LHCN-M2 (cell line): ENCODE data around the gene NAA35. TPM values are rescaled to one million over a fixed set of nuclear protein-coding genes. Genes with fewer than 3 reads are reported as not detected.
"Not testable (repeated sequence)": the region's sequence is repeated elsewhere in the genome, so short reads cannot be mapped to it uniquely, and the experiment has no call there.

ENCODE experiments used
- DNase-seq: peaks from one replicate; pipeline ENCODE4 v3.0.0-alpha.2; 2012; ENCODE audit warnings: low read depth
- polyA plus RNA-seq: library from polyadenylated mRNA; unstranded; fragments of >200 nt; gene quantifications from one replicate; pipeline ENCODE4 v1.2.1, GENCODE V29; 2012; ENCODE audit warnings: missing spikeins
- total RNA-seq: library from RNA; depleted of rRNA; stranded (reverse); fragments of >200 nt; gene quantifications from 2 replicates; pipeline ENCODE4 v1.2.3, GENCODE V29; 2014; rRNA removed

Gene NAA35
- total RNA-seq = 18.4 and 19.1 TPM in 2 replicates
- polyA plus RNA-seq = 10.7 TPM

DNA sequence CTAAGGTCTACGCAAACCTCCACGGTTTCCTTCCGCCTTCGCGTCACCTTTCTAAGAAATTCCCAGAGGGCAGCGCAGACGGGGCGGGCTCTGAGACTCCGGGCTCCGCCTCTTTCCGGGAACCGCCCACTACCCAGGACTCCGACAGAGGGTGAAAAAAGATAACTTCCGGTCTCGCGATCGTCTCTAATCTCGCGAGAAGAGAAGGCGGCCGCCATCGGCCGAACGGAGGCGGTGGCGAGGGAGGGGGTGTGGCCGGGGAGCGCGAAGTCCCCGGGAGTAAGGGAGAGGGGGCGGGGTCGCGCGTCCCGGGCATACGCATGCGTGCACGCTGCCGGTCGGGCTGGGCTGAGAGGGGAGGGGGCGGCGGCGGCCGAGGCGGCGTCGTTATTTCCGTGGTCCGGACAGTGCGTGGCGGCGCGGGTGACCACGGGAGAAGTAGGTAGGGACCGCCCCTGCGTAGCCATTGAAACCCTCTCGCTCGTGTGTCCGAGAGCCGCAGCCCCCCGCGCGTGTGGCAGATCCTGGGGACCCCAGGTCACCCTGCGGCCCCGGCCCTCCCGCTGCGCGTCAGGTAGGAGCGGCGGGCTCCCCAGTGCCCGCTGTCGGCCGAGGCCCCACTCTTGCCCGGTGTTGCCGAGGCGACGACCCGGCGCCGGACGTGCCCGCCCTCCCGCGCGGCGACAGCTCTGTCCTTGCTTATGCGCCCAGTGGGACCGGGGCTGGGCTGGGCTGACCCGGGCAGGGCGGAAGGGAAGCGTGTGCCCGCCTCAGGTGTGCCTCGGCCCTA lies at the start of gene NAA35:
TSS of gene NAA35 (plus strand) at position 315 of the 790 bp plus-strand sequence. CDS start 1,014 bp downstream, outside the sequence.
- DNase-seq = peak; percentile 97

DNA sequence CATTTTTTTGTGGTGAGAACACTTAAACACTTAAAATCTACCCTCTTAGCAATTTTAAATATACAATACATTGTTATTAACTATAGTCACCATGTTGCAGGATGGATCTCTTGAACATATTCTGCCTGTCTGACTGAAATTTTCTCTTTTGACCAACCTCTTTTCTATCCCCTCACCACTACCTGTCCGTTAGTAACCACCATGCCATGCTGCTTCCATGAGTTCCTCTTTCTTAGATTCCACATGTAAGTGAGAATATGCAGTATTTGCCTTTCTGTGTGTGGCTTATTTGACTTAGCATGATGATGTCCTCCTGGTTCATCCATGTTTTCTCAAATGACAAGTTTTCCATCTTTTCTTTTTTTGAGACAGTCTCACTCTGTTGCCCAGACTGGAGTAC lies 48.5 kb upstream of the NAA35 start:
- DNase-seq = no peak

DNA sequence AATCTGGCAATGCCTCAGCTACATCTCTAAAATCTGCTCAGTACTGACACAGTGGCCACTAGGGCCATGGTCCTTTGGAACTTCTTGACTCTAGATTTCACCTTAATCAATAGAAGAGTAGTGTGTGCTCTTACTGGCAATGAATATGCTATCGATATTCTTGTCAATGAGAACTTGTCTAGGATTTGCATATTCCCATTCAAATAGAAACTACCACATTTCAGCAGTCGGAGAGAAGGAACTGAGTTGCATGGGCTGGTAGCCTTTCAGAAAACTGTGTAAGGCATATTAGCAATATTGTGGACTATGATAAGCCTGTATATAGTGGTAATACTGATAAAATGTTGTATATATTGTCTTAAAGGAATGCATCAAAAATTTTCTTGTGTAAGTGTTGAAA lies 45.3 kb upstream of the NAA35 start:
- no peak for DNase-seq

DNA sequence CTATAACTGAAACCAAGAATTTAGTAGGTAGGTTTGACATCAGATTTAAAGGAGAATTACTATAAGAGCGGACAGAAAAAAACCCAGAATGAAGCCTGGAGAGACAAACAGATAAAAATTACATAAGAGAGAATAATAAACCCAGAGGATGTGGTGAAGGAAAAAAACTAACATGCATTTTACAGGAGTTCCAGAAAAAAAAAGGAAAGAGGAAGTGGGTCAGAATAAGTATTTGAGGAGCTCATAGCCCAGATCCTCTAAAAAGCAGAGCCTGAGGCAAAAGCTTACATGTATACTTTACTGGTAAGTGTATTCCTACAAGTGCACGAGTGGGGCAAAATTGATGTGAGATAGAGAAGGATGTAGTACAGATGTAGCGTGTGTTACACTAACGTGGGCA lies 43.1 kb upstream of the NAA35 start:
- no peak for DNase-seq

DNA sequence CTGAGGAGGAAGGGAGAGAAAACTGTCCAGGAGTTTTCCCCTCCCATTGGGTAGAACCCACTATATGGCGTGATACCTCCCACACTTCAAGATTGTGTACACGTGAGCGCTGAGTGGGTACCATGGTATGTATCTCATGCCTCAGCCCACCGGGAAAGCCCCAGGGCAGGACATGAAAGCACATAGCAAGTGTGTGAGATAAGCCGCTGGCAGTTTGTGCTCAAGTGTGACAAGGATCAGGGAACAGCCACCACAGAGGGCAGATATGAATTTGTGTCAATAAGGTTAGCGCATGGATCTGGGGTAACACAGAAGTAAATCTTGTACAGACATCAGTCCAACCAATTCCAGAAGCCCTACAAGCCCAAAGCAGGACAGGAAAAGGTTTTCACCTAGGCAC lies 42.6 kb upstream of the NAA35 start:
- DNase-seq = no peak

DNA sequence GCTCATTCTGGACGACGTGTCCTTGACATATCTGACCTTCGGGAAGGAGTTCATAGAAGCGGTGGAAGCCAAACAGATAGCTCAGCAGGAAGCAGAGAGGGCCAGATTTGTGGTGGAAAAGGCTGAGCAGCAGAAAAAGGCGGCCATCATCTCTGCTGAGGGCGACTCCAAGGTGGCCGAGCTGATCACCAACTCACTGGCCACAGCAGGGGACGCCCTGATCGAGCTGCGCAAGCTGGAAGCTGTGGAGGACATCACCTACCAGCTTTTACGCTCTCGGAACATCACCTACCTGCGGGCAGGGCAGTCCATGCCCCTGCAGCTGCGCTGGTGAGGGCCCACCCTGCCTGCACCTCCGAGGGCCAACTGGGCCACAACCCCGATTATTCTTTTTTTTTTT lies 41.6 kb upstream of the NAA35 start:
- DNase-seq = no peak

DNA sequence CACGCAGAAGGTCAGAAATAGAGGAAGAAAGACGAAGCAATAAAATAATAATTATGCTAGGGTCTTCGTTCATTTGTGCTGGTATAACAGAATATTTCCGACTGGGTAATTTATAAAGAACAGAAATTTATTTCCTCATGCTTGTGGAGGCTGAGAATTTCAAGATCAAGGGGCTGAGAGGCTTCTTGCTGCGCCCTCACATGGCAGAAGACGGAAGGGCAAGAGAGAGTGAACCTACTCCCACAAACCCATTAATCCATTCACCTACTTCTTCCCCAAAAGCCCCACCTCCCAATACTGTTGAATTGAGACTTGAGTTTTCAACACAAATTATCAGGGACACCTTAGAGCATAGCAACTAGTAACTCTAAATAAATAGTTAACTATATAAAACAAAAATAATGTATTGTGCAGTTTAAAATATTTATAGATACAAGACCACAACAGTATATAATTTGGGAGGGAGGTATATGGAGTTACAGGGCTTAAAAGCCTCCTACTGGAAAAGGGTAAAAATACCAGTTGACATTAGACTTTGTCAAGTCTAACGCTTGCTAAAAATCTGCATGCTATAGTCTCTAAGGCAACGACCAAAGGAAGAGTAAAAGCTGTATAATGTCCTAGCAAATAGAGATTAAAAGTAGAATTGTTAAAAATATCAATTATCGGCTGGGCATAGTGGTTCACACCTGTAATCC lies 40.3 kb upstream of the NAA35 start:
- DNase-seq = peak; percentile 7

DNA sequence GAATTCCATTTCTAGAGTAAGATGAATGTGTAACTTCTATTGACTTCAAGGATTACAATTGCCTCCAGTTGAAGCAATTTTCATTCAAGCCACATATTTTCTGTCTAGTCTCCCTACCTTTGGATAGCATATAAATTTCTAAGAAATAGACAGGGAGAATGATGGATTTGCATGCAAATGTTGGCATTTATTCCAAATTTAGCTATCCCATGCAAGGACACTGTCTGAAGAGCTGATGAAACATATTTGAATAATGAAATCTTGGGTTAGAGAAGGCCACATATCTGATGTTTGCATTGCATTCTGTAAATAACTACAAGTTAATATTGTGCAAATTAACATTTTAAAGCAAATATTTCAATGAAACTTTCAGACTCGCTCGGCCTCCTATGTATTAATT lies 36.0 kb upstream of the NAA35 start:
- no peak for DNase-seq

DNA sequence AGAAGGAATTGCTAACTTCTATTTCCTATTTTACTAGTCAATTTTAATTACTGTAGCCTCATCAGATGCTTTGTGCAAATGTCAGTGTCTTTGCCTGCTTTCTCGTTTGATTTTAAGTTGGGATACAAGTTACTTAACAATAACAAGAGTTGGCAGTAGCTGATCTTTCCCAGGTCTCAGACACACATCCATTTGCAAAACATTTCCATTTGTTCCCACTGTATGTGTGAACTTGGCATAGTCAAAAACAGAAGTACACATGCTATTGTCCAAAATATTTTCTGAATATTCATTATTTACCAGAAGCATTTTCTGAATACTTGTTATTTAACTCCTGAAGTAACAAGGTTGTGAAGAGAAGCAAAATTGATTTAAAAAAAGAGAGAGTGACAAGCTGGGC lies 35.0 kb upstream of the NAA35 start:
- DNase-seq = no peak

DNA sequence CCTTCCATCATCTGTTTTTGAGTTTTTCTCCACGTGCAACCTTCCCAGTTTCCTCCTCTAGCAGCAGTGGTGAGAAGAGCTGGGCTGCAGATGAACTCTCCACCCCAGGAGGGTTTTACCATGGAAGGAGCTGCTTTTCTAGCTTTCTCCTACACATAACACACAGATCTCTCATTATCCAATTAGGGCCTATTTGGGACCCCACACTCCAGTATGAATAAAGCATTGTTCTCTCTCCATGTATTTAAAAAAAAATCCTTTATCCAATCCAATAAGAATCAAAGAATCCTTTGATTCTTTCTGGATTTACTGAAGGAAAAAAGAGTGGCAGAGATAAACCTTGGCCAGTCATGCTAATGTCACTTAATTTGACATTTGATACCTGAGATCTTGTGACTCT lies 31.6 kb upstream of the NAA35 start:
- DNase-seq = no peak

DNA sequence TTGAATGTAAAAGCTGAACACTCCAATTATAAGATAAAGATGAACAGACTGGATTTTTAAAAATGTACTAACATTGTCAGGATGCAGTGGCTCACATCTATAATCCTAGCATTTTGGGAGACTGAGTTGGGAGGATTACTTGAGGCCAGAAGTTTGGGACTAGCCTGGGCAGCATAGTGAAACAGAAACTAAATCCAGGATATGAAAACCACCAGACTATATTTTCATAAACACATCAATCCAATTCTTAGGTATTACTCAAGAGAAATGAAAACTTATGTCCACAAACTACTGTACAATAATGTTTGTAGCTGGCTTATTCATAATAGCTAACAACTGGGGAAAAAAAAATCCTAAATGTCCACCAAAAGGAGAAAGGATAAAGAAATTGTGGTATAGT lies 26.8 kb upstream of the NAA35 start:
- no peak for DNase-seq

DNA sequence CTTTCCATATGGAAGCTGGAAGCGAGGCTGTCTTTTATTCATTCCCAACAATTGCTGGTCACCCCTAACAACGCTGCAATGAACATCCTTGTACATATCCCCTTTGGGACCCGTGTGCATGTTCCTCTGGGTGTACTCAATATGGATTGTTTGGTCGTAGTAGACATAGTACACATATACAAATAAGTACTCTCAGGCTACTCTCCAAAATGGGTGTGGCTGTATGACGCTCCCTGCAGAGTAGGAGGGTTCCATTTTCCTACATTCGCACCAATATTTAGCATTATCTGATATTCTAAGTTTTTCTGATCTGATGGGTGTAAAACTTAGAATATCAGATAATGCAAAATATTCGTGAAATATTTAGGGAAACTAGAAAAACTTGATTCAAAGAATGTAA lies 23.2 kb upstream of the NAA35 start:
- no peak for DNase-seq

DNA sequence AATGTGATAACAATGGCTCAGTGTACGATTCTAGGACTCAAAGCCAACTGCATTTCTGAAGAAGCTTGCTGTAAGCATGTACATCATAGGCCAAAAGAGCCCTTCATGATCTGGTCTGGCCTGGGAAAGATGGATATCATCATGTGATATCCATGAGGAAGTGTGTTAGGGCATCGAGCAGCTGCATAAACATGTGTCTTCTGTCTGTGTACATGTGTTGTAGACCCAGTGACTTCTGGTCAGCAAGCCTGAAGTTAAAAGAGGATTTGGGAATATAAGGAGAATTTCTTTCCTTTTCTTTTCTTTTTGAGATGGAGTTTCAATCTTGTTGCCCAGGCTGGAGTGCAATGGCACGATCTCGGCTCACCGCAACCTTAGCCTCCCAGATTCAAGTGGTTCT lies 15.5 kb upstream of the NAA35 start:
- no peak for DNase-seq

DNA sequence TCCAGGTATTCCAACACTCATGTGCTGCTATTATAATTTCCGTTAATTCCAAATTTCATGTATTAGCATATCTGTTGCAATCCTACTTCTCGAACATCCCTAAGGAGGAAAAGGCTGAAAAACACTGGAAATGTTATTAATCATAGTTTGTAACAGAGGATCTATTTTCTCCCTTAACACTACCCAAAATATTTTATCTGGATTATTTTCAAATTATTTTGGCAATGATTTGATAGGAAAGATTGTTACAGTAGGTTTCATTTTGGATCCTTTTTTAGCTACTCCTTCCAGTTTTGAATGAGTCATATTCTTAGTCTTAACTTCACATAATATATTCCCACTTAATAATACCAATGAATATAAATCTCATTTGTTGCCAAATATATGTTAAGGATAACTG lies 13.9 kb upstream of the NAA35 start:
- DNase-seq = no peak

DNA sequence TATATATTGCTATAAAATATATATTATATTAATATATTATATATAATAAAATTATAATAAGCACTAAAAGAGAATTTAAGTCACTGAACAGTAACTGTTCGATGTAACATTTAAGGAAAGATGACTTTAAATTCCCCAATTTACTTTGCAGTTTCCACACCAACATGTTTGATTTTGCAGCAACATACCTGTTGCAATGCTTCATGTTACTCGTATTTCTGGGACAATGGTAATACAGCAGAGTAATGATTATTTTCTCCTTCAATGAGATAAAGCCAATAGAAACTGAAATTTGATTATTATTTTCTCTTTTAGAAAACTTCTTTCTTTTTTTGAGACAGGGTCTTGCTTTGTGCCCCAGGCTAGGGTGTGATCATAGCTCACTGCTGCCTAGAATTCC lies 9.5 kb upstream of the NAA35 start:
- no peak for DNase-seq

DNA sequence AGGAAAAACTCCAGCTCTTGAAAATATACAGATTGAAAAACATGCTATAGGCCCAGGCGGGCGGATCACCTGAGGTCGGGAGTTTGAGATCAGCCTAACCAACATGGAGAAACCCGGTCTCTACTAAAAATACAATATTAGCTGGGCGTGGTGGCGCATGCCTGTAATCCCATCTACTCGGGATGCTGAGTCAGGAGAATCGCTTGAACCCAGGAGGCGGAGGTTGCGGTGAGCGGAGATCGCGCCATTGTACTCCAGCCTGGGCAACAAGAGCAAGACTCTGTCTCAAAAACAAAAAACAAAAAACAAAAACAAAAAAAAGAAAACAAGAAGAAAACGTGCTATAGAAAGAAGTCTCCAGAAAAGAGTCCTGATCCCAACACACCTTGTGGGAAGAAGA lies 5.0 kb upstream of the NAA35 start:
- not testable (repeated sequence) for DNase-seq

DNA sequence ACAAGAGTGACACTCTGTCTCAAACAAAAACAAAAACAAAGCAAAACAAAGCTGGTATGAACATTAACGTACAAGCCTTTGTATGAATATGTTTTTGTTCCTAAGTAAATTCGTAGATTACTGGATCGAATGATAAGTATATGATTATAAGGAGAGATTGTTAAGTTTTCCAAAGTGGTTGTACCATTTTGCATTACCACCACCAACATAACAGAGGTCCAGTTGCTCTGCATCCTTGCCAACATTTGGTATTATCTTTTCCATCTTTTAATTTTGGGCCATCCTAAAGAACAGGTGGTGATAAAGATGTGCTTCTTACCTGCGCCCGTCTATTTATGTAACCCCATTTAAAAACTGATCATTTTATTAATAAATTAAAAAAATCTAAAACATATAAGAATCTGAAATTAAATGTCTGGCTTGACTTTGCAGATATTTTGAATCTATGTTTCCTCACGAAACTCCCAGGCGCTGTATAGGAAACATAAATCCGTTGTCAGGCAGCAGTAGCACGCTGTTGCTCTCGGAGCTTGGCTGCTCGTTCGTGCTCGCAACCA lies 593 bp upstream of the NAA35 start:
- no peak for DNase-seq

DNA sequence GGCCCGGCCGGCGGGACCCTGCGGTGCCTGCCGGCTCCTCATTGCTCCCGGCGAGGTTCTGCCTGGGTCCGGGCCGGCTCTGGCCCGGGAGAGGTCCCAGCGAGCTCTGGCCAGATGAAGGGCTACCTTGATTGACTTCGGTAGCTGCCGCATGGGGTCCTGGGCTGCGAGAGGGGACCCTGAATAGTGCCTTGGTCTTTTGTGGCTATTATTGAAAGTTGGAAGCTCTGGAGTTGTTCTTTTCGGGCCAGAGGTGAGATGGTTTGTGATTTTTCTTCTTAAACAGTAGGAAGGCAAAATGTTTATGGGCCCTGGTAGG lies 635 bp downstream of the NAA35 start:
- no peak for DNase-seq

DNA sequence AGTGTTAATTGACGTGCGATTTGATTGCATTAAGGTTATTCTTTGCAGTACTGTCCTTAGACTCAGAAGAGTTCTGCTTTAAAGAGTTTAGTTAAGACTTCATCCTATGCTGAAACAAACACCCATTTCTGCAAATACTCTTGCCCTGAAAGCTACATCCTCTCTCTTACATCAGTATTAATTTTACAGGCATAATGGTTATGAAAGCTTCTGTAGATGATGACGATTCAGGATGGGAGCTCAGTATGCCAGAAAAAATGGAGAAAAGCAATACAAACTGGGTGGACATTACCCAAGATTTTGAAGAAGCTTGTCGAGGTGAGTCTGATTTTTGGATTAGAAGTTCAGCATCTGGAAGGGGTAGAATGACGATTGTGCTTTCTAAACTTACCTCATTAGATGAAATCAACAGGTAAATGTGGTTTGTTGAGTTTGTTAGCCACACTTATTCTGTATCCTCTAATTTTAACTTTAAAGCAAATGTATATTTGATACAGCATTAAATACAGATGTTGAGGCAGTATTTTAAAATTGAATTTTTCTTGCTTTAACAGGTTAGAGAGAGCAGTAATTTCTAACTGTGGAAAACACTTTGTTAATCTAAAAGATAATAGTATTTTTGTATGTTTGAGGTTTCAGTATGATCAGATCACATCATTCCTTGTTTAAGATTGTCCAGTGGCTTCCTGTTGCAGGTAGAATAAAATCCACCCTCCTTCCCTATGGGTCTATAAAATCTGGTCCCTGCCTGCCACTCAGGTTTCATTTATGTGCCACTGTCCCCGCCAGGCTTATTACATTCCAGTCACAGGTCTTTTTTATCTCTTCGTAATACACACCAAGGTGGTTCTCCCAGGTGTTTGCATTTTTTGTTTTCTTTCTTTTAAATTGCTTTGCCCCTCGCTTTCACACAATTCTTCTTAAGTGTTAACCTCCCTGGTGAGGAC lies 1.3 kb downstream of the NAA35 start:
- DNase-seq = no peak

DNA sequence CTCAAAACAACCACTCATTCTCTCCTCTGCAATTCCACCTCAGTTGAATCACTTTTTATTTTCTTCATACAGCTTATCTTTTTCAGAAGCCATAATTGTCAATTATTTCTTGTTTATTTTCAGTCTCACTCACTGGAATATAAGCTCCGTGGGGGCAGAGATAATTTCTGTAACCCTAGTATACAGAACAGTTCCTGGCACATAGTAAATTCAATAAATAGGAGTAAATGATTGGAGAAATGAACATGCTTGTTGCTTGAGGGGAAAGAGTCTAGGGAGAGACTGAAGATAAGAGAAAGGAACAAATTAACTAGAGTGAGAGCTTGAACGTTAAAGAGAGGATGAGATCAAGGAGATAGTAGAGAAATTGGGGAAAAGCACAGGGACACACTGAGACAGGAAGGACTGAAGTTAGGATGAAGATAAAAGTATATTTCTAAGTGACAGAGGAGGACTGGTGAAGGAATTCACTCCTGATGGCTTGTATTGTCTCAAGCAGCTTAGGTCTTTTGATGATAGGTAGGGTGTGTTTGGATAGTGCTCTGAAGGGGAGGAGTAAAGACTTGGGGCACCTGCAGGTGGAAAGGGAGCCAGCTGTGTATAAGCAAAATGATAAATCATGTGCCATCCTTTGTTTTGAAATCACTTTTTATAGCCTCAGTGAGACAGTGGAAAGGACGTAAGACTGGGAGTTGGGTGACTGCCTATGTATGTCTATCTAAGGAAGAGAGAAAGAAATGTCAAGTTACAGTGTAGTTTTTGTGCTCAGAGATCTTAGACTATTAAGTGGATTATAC lies 2.2 kb downstream of the NAA35 start:
- DNase-seq = no peak
